ACC112 (cell line): ENCODE data around the gene RBM10.
A peak's percentile ranks its signal among the peaks of the same experiment; 100 is the strongest.

Source experiments
- H2AFZ ChIP-seq: fragments of 200-600 bp; sonication (generic); one replicate; pipeline ENCODE4 v1.6.0; 2017; ENCODE audit warnings: antibody characterized with exemption, low read length; ENCODE audit not compliant: unreplicated experiment
- H3K27ac ChIP-seq: fragments of 200-600 bp; sonication (generic); 2 replicates; pipeline ENCODE4 v1.5.1; 2014; ENCODE audit warnings: low read depth, mild to moderate bottlenecking, antibody characterized with exemption, low read length, moderate library complexity
- H3K27me3 ChIP-seq: fragments of 200-600 bp; sonication (generic); 2 replicates; pipeline ENCODE4 v1.6.1; 2014; ENCODE audit warnings: mild to moderate bottlenecking, antibody characterized with exemption, low read length, moderate library complexity, mixed read lengths; ENCODE audit not compliant: insufficient read depth
- H3K36me3 ChIP-seq: fragments of 200-600 bp; sonication (generic); 2 replicates; pipeline ENCODE4 v1.6.1; 2016; ENCODE audit warnings: mild to moderate bottlenecking, antibody characterized with exemption, low read length, moderate library complexity, mixed read lengths; ENCODE audit not compliant: insufficient read depth
- H3K4me1 ChIP-seq: fragments of 200-600 bp; sonication (generic); one replicate; pipeline ENCODE4 v1.6.1; 2016; ENCODE audit warnings: low read length, mixed read lengths; ENCODE audit not compliant: insufficient read depth, unreplicated experiment, control insufficient read depth
- H3K4me3 ChIP-seq: fragments of 200-600 bp; sonication (generic); 2 replicates; pipeline ENCODE4 v1.5.1; 2014; ENCODE audit warnings: mild to moderate bottlenecking, low read depth, low read length
- H3K79me2 ChIP-seq: fragments of 200-600 bp; sonication (generic); one replicate; pipeline ENCODE4 v1.6.0; 2016; ENCODE audit warnings: low read length; ENCODE audit not compliant: control insufficient read depth, unreplicated experiment, insufficient read depth

Gene RBM10

GRCh38 chrX:47190445-47191269 is 45.6 kb downstream of the RBM10 start:
- Histone ChIP-seq H3K4me3 (peak overlapping the region; percentile 87), H3K36me3 (no peaks in the 10 kb centered on the region), H3K4me1 (peaks cover 7% of the 10 kb centered on the region), H3K27ac (no peak overlapping the region), H3K27me3 (no peaks in the 10 kb centered on the region), H3K79me2 (peaks cover 30% of the 10 kb centered on the region), H2AFZ (peak overlapping the region; percentile 22)

DNA sequence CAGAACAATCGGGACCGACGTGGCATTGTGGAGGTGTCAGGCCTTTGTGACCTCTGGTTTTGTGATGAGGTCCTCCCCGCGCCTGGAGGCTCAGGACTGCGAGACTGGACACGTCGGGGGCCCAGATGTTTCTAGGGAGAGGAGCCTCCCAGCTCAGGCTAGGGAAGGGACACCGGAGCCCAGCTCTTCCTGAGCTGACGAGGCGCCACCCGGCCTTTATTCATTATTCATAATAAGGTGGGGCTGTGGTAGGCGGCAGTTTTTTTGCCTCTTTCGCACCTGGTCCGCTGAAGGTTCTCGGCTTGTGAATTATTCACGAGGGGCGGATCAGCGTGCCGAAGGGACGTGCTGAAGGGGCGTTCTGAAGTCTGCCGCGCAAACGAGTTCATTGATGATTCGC is 46.3 kb downstream of the RBM10 start:
- peaks cover 13% of the 10 kb centered on the region for H3K4me1 ChIP-seq
- no peaks in the 10 kb centered on the region for H3K27me3 ChIP-seq
- H2AFZ ChIP-seq: peak overlapping the region; percentile 22
- peaks cover 37% of the 10 kb centered on the region for H3K79me2 ChIP-seq
- H3K27ac ChIP-seq: no peak overlapping the region
- peak overlapping the region; percentile 87 for H3K4me3 ChIP-seq
- no peaks in the 10 kb centered on the region for H3K36me3 ChIP-seq

DNA sequence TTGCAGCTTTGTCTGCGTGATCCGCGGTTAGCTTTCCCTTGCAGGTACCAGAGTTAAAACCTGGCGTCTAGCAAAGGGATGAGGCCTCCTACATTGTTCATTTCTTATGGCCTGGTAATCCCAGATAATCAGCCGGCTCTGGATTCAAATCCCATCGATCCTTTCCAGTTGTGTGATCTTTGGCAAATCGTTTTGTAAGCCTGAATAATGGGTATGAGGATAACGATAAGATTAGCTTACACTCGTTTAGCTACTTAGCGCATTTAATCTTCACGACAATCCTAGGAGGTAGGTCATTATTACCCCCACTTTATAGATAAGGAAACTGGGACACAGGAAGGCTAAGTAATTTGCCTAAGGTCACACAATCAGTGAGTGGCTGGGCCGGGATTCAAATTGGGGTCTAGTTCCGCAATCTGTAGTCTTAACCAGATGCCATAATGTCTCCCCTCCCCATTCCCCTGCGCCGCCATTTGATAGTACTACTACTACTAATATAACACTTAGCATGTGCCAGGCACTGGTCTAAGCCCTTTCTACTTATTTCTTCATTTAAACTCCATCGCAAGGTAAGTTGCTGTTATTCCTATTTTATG is 46.9 kb downstream of the RBM10 start:
- H2AFZ ChIP-seq: peak overlapping the region; percentile 25
- peaks cover 43% of the 10 kb centered on the region for H3K79me2 ChIP-seq
- no peaks in the 10 kb centered on the region for H3K36me3 ChIP-seq
- H3K27ac ChIP-seq: no peak overlapping the region
- H3K4me1 ChIP-seq: peaks cover 19% of the 10 kb centered on the region
- no peaks in the 10 kb centered on the region for H3K27me3 ChIP-seq
- H3K4me3 ChIP-seq: peak overlapping the region; percentile 87

- H3K4me1 ChIP-seq: peaks cover 29% of the 10 kb centered on the region
- no peaks in the 10 kb centered on the region for H3K27me3 ChIP-seq
- peak within 1 kb of the TSS; percentile 89 for H3K4me3 ChIP-seq
- peak within 1 kb of the TSS; percentile 36 for H2AFZ ChIP-seq
- H3K27ac ChIP-seq: peak within 1 kb of the TSS; percentile 89
- peaks cover 60% of the 10 kb centered on the region for H3K79me2 ChIP-seq
- no peaks in the 10 kb centered on the region; the same call in 1 of the 2 replicates for H3K36me3 ChIP-seq
Measured at GRCh38 chrX:47193475-47194193, 48.6 kb downstream of the RBM10 start, which contains the start of gene UBA1. Gene UBA1, plus strand, starts transcription at chrX:47193829. Its CDS starts 4,974 bp downstream, at chrX:47198803.

DNA sequence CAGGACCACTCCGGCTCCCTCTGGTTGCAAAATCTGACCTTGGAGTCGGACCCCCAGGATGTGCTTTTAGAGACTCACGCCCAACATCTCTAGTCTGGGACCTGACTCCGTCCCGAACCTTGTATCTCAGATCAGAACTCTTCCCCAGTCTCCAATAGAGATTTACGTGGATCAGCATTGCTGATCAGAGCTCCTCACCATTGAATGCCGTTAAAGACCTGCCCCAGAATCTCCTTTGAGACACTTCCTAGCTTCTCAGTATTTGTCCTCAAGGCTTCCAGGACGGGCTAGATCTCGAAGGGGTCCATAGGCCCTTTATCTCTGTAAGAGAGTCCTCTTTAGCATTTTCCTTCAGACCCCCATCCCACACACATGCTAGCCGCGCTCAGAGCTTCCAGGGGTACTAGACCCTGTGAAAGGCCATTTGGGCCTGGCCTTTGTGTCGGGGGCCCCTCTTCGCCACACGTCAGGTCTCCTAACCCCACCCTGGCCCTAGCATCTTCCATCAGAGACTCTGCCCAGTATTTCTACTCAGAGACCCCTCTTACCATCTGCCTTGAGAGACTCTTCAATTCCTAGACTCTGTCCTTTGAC is 49.3 kb downstream of the RBM10 start:
- H2AFZ ChIP-seq: no peak overlapping the region
- peak overlapping the region; percentile 89 for H3K4me3 ChIP-seq
- H3K36me3 ChIP-seq: no peaks in the 10 kb centered on the region; the same call in 1 of the 2 replicates
- H3K79me2 ChIP-seq: peaks cover 65% of the 10 kb centered on the region
- H3K4me1 ChIP-seq: peaks cover 29% of the 10 kb centered on the region
- H3K27ac ChIP-seq: peak overlapping the region; percentile 89
- no peaks in the 10 kb centered on the region for H3K27me3 ChIP-seq

DNA sequence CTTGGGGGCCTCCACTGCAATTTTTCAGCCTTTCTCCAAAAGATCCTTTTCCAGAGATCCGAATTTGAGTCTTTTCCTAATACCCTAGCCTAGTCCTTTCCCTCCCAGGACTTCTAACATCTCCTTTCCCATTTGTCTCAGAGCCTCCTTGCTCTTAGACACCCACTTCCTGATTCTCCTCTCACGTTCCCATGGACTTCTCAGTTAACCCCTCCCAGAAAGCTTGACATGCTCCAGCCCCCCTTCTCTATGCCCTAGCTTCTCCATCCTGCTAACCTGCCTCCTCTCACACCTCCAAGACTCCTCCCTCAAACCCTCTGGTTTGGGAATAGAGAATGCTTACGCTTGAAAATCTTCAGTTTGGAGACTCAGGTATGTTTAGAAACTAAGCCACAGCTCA is 51.1 kb downstream of the RBM10 start:
- Histone ChIP-seq H3K27ac (no peak overlapping the region), H3K27me3 (no peaks in the 10 kb centered on the region), H3K4me1 (peaks cover 33% of the 10 kb centered on the region), H3K4me3 (peak overlapping the region; percentile 89), H2AFZ (no peak overlapping the region), H3K79me2 (peaks cover 69% of the 10 kb centered on the region), H3K36me3 (peaks cover 6% of the 10 kb centered on the region; the same call in 1 of the 2 replicates)

DNA sequence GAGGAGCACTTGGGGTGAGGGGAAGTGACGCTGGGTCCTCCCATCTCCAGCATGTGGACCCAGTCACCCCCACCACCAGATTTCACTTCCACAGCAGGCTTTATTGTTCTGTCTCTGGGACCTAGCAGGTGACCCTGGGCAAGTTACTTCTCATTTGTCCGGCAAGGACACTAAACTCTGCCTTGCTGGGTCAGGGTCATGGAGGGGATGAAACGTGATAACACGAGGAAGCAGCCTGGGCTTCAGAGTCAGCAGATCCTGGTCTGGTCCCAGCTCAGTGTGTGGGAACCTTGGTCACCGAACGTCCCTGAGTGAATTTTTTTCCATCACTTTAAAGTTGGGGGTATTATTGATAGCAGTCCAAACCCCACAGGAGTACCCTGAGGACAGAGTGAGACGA is 52.5 kb downstream of the RBM10 start:
- H2AFZ ChIP-seq: no peak overlapping the region
- peaks cover 16% of the 10 kb centered on the region; the same call in 1 of the 2 replicates for H3K36me3 ChIP-seq
- H3K79me2 ChIP-seq: peaks cover 67% of the 10 kb centered on the region
- no peak overlapping the region for H3K27ac ChIP-seq
- H3K4me3 ChIP-seq: peak overlapping the region; percentile 12; the same call in 1 of the 2 replicates
- H3K4me1 ChIP-seq: peaks cover 33% of the 10 kb centered on the region
- no peaks in the 10 kb centered on the region for H3K27me3 ChIP-seq

- peaks cover 67% of the 10 kb centered on the region for H3K79me2 ChIP-seq
- no peak overlapping the region for H3K27ac ChIP-seq
- H2AFZ ChIP-seq: no peak overlapping the region
- H3K27me3 ChIP-seq: no peaks in the 10 kb centered on the region
- no peak overlapping the region for H3K4me3 ChIP-seq
- peaks cover 17% of the 10 kb centered on the region; the same call in 1 of the 2 replicates for H3K36me3 ChIP-seq
- peaks cover 31% of the 10 kb centered on the region for H3K4me1 ChIP-seq
Measured at GRCh38 chrX:47198026-47198686, 53.1 kb downstream of the RBM10 start.

- no peaks in the 10 kb centered on the region for H3K27me3 ChIP-seq
- H3K27ac ChIP-seq: no peak overlapping the region
- H3K4me1 ChIP-seq: peaks cover 30% of the 10 kb centered on the region
- H2AFZ ChIP-seq: no peak overlapping the region
- no peak overlapping the region for H3K4me3 ChIP-seq
- H3K79me2 ChIP-seq: peaks cover 67% of the 10 kb centered on the region
- peaks cover 20% of the 10 kb centered on the region; the same call in 1 of the 2 replicates for H3K36me3 ChIP-seq
Measured at GRCh38 chrX:47198687-47199080, 53.7 kb downstream of the RBM10 start.

- Histone ChIP-seq H3K4me1 (peaks cover 30% of the 10 kb centered on the region), H3K36me3 (peaks cover 20% of the 10 kb centered on the region; the same call in 1 of the 2 replicates), H2AFZ (no peak overlapping the region), H3K79me2 (peaks cover 61% of the 10 kb centered on the region), H3K27ac (no peak overlapping the region), H3K27me3 (no peaks in the 10 kb centered on the region), H3K4me3 (no peak overlapping the region)
Measured at GRCh38 chrX:47199286-47199685, 54.3 kb downstream of the RBM10 start.
